Mesothelial cell of epicardium (in vitro differentiated cells): Measurements from ENCODE around the gene BMAL2. TPM values are rescaled to one million over a fixed set of nuclear protein-coding genes. Genes with fewer than 3 reads are reported as not detected.

Experiments
- DNase-seq, 2 experiments: peaks; one replicate each; pipeline ENCODE4 v3.0.0; 2021; ENCODE audit warnings: low spot score in 2 of 2; ENCODE audit not compliant: unreplicated experiment in 2 of 2
- H3K27ac Mint-ChIP-seq: 2 replicates; pipeline ENCODE4 v1.8.0; 2021; ENCODE audit warnings: mixed read lengths
- H3K27me3 Mint-ChIP-seq: 2 replicates; pipeline ENCODE4 v1.8.0; 2021; ENCODE audit warnings: low read depth, mixed read lengths
- H3K36me3 Mint-ChIP-seq: 2 replicates; pipeline ENCODE4 v1.8.0; 2021; ENCODE audit warnings: mixed read lengths
- H3K4me1 Mint-ChIP-seq: 2 replicates; pipeline ENCODE4 v1.8.0; 2021; ENCODE audit warnings: mixed read lengths
- H3K4me3 Mint-ChIP-seq: 2 replicates; pipeline ENCODE4 v1.8.0; 2021; ENCODE audit warnings: mild to moderate bottlenecking, moderate library complexity, mixed read lengths
- H3K9me3 Mint-ChIP-seq: 2 replicates; pipeline ENCODE4 v1.8.0; 2021; ENCODE audit warnings: mixed read lengths
- total RNA-seq: library from RNA; stranded (reverse); gene quantifications from 3 replicates; pipeline ENCODE4 v1.2.1, GENCODE V29; 2021
- TF ChIP-seq, protein P1 (sequence below): fragments of 200-600 bp; sonication (generic); IDR thresholded peaks from one replicate; pipeline ENCODE4 v1.5.0; 2021; ENCODE audit warnings: antibody characterized with exemption; ENCODE audit not compliant: unreplicated experiment

The BMAL2 gene
- total RNA-seq, 1 donor from 2014 or later, result 3.8 TPM

DNA sequence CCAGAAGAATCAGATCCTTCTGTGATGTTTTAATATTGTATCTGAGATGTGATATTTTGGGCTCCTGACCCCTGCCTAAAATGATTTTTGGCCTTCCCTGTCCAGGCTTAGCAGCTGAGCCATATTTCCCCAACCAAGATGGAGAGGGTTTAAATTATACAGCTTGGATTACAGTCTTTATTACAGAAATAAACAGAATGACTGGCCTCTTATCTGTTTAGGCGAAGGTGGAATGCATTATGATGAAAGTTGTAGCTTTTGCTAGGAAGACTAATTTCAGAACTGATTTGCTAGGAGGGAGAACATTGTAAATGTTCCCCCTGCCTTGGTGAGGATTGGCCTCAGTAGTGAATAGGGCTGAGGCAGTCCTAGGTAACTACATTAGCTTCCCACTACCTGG, 23.3 kb downstream of the BMAL2 start:
- H3K4me1 Mint-ChIP-seq, result no peaks in the 10 kb centered on the region
- no peaks in the 10 kb centered on the region for H3K36me3 Mint-ChIP-seq
- DNase-seq, result no peak
- TF ChIP-seq, protein P1, sequence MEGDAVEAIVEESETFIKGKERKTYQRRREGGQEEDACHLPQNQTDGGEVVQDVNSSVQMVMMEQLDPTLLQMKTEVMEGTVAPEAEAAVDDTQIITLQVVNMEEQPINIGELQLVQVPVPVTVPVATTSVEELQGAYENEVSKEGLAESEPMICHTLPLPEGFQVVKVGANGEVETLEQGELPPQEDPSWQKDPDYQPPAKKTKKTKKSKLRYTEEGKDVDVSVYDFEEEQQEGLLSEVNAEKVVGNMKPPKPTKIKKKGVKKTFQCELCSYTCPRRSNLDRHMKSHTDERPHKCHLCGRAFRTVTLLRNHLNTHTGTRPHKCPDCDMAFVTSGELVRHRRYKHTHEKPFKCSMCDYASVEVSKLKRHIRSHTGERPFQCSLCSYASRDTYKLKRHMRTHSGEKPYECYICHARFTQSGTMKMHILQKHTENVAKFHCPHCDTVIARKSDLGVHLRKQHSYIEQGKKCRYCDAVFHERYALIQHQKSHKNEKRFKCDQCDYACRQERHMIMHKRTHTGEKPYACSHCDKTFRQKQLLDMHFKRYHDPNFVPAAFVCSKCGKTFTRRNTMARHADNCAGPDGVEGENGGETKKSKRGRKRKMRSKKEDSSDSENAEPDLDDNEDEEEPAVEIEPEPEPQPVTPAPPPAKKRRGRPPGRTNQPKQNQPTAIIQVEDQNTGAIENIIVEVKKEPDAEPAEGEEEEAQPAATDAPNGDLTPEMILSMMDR, result no peak
- H3K27me3 Mint-ChIP-seq, result no peaks in the 10 kb centered on the region
- no peak overlapping the region for H3K27ac Mint-ChIP-seq
- H3K4me3 Mint-ChIP-seq, result no peak overlapping the region
- H3K9me3 Mint-ChIP-seq, result no peaks in the 10 kb centered on the region

DNA sequence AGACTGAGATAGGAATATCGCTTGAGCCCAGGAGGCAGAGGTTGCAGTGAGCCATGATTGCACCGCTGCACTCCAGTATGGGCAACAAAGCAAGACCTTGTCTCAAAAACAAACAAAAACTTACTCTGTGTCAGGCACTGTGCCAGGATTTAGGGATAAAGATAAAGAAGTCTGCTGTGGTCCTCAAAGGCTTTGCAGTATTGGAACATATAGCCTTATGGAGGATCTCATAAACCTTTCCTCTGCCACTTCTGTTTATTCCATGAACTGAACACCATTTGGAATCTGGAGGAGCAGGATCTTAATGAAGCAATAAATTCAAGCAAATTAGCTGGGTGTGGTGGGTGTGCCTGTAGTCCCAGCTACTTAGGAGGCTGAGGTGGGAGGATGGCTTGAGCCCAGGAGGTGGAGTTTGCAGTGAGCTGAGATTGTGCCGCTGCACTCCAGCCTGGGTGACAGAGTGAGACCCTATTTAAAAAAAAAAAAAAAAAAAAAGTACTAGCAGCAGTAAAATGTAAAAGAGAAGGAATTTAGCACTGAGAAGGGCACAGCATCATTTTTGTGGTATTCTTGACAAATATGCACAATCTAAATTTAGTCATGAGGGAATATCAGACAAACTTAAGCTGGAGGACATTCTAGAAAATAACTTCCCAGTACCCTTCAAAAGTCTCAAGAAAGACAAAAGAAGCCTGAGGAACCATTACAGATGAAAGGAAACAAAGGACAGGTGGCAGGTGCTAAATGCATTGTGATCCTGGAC, 27.1 kb downstream of the BMAL2 start:
- no peak for DNase-seq
- H3K9me3 Mint-ChIP-seq, result peaks cover 9% of the 10 kb centered on the region

DNA sequence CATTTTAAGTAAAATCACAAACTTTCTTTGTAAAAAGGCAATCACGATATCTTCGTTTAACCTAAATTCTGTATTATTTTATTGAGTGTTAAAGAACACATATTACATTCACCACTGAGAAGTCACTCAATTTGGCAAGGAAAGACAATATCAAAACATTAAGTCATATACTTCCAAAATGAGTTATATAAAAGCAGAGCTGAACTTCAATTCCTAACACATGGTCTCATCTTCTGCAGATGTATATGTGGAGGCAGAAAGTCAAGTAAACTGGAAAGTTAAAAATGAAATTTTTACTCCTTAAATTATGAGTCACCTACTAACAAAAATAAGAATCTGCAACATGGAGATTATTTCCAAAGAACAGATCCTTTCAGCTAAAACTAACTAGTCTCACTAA, 28.7 kb downstream of the BMAL2 start:
- Mint-ChIP-seq H3K27ac (no peak overlapping the region), H3K4me1 (no peaks in the 10 kb centered on the region), H3K4me3 (no peak overlapping the region), H3K27me3 (no peaks in the 10 kb centered on the region), H3K36me3 (no peaks in the 10 kb centered on the region), H3K9me3 (peaks cover 9% of the 10 kb centered on the region)
- TF ChIP-seq, protein P1, result no peak
- DNase-seq, result no peak

More for the DNA sequence above, 27.1 kb downstream of the BMAL2 start:
- Mint-ChIP-seq H3K36me3 (no peaks in the 10 kb centered on the region), H3K27ac (no peak overlapping the region), H3K4me1 (no peaks in the 10 kb centered on the region), H3K27me3 (no peaks in the 10 kb centered on the region), H3K4me3 (no peak overlapping the region)
- TF ChIP-seq, protein P1, result no peak

DNA sequence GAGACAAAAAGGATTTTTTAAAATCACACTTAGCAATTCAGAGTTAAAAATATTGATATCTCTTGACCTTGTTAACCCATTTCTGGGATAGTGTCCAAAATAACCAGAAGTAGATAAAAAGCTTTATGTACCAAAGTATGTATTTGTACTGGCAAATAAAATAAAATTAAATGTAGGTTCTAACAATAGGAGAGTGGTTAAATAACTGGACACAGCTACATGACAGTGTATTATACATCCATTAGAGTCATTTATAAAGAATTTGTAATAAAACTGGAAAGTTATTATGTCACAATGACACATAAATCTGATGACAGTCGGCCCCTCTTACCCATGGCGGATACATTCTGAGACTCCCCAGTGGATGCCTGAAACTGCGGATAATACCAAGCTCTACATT, 34.0 kb downstream of the BMAL2 start:
- Mint-ChIP-seq H3K4me3 (no peak overlapping the region), H3K27ac (no peak overlapping the region), H3K27me3 (no peaks in the 10 kb centered on the region), H3K4me1 (peaks cover 3% of the 10 kb centered on the region), H3K9me3 (peaks cover 9% of the 10 kb centered on the region), H3K36me3 (peaks cover 3% of the 10 kb centered on the region)
- TF ChIP-seq, protein P1, result no peak
- no peak for DNase-seq

DNA sequence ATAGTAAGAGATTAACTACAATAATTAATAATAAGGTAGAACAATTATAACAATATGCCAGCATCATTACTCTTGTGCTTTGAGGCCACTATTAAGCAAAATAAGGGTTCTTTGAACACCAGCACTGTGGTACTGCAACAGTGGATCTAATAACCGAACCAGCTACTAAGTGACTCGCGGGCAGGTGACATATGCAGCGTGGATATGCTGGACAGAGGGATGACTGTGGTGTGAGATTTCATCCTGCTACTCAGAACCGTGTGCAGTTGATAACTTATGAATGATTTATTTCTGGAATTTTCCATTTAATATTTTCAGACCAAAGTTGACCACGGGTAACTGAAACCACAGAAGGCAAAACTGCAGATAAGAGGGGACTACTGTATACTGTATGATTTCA, 34.4 kb downstream of the BMAL2 start:
- peaks cover 9% of the 10 kb centered on the region for H3K9me3 Mint-ChIP-seq
- H3K4me3 Mint-ChIP-seq, result no peak overlapping the region
- TF ChIP-seq, protein P1, result no peak
- peaks cover 3% of the 10 kb centered on the region for H3K36me3 Mint-ChIP-seq
- H3K4me1 Mint-ChIP-seq, result peaks cover 3% of the 10 kb centered on the region
- no peak for DNase-seq
- no peak overlapping the region for H3K27ac Mint-ChIP-seq
- no peaks in the 10 kb centered on the region for H3K27me3 Mint-ChIP-seq
